H7 (cell line): Measurements from ENCODE around the gene SALL4. TPM values are rescaled to one million over a fixed set of nuclear protein-coding genes. Genes with fewer than 3 reads are reported as not detected.
"Not testable (repeated sequence)": the region's sequence is repeated elsewhere in the genome, so short reads cannot be mapped to it uniquely, and the experiment has no call there.

Experiments
- DNase-seq: peaks from one replicate; pipeline ENCODE4 v3.0.0; 2012
- H3K27me3 ChIP-seq: 2 replicates; pipeline ENCODE4 v1.6.0; 2011; ENCODE audit warnings: mild to moderate bottlenecking, low read length; ENCODE audit not compliant: control insufficient read depth, insufficient read depth
- H3K36me3 ChIP-seq: replicated peaks from 2 replicates; pipeline ENCODE4 v1.5.1; 2011; ENCODE audit warnings: low read length; ENCODE audit not compliant: control insufficient read depth, insufficient read depth
- H3K4me3 ChIP-seq: 2 replicates; pipeline ENCODE4 v1.5.1; 2011; ENCODE audit warnings: low read depth, mild to moderate bottlenecking, control low read depth, low read length, moderate library complexity; ENCODE audit not compliant: insufficient read depth
- total RNA-seq: library from RNA; depleted of rRNA; stranded (reverse); fragments of >200 nt; shearing (Covaris generic); gene quantifications from 2 replicates; pipeline ENCODE4 v1.2.3, GENCODE V29; 2014; rRNA removed

SALL4 gene
- total RNA-seq, 1 experiment from 2014 or later, result 127 TPM

DNA sequence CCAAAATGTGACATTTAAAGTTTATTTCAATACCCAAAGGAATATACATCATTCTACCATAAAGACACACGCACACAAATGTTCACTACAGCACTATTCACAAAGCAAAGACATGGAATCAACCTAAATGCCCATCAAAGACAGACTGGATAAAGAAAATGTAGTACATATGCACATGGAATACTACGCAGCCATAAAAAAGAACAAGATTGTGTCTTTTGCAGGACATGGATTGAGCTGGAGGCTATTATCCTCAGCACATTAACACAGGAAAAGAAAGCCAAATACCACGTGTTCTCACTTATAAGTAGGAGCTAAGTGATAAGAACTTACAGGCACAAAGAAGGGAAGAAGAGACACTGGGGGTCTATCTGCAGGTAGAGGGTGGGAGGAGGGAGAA is 56.5 kb downstream of the SALL4 start:
- Histone ChIP-seq H3K36me3 (no peaks in the 10 kb centered on the region), H3K4me3 (no peak overlapping the region), H3K27me3 (no peaks in the 10 kb centered on the region)
- DNase-seq, result no peak

DNA sequence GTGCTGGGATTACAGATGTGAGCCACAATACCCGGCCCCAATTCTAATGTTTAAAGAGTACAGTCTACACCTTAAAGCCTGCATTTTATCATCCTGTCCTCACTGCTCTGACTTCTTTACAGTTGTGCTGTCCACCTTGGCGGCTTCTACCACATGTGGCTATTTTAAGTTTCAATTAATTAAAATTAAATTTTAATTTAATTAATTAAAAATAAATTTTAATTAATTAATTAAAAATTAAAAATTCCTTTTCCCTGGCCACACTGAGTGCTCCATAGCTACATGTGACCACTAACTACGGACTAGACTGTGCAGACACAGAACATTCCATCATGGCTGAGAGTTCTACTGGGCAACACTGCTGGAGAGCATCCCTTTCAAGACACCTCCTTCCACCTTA is 61.5 kb downstream of the SALL4 start:
- H3K4me3 ChIP-seq, result no peak overlapping the region
- no peak for DNase-seq
- H3K36me3 ChIP-seq, result no peaks in the 10 kb centered on the region
- no peaks in the 10 kb centered on the region for H3K27me3 ChIP-seq

DNA sequence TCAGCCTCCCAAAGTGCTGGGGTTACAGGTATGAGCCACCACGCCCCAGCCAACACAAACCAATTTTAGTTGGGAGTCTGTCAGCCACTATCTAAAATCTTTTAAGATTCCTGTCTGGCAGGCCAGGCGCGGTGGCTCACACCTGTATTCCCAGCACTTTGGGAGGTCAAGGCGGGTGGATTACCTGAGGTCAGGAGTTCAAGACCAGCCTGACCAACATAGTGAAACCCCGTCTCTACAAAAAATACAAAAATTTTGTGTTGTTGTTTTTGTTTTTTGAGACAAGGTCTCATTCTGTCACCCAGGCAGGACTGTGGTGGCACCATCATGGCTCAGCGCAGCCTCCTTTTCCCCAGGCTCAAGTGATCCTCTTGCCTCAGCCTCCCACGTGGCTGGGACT is 62.0 kb downstream of the SALL4 start:
- H3K36me3 ChIP-seq, DNase-seq, H3K27me3 ChIP-seq, H3K4me3 ChIP-seq: not testable (repeated sequence)

DNA sequence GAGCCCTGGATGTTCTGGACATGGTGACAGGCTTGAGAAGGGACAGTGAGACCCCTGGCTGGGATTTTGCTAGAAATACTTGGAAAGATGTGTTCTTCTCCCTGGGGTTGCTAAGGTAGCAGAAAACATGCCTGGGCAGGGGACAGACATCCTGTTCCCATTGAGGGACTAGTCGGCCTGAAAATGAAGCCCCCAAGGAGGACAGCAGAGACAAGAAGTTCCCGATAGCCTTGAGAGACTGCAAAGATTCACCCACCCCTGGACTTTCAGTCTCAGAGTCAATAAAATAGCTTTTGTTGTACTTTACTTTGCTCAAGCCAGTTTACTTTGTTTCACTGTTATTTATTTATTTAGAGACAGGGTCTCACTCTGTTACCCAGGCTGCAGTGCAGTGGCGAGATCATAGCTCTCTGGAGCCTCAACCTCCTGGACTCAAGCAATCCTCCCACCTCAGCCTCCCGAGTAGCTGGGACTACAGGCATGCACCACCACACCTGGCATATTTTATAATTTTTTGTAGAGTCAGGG is 62.5 kb downstream of the SALL4 start:
- Histone ChIP-seq H3K27me3 (no peaks in the 10 kb centered on the region), H3K36me3 (no peaks in the 10 kb centered on the region), H3K4me3 (no peak overlapping the region)
- DNase-seq, result no peak

DNA sequence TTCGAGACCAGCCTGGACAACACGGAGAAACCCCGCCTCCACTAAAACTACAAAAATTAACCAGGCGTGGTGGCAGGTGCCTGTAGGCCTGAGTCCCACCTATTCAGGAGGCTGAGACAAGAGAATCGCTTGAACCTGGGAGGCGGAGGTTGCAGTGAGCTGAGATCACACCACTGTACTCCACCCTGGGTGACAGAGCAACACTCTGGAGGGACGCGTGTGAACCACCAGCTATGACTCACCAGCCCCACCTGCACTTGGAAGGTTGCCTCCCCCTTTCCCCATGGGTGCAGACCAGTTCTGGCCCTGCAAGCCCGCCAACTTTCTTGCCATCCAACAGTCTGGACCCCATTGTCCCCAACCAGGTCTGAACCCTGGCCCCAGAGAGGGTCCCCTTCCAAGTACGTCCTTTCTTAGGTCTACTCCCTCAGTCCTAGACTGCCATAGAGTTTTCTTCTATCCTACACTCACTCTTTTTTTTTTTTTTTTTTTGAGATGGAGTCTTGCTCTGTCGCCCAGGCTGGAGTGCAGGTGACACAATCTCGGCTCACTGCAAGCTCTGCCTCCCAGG is 63.4 kb downstream of the SALL4 start:
- no peak for DNase-seq
- Histone ChIP-seq H3K36me3 (no peaks in the 10 kb centered on the region), H3K27me3 (no peaks in the 10 kb centered on the region), H3K4me3 (no peak overlapping the region)

DNA sequence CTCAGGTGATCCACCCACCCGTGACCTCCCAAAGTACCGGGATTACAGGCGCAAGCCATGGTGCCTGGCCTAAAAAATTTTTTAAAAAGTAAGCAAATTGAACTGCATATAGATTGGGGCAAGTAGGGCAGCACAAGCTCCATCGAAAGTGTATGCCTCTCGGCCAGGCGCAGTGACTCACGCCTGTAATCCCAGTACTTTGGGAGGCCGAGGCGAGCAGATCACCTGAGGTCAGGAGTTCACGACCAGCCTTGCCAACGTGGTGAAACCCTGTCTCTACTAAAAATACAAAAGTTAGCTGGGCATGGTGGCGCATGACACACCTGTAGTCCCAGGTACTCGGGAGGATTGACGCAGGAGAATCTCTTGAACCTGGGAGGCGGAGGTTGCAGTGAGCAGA is 64.1 kb downstream of the SALL4 start:
- DNase-seq, H3K36me3 ChIP-seq, H3K4me3 ChIP-seq, H3K27me3 ChIP-seq: not testable (repeated sequence)

DNA sequence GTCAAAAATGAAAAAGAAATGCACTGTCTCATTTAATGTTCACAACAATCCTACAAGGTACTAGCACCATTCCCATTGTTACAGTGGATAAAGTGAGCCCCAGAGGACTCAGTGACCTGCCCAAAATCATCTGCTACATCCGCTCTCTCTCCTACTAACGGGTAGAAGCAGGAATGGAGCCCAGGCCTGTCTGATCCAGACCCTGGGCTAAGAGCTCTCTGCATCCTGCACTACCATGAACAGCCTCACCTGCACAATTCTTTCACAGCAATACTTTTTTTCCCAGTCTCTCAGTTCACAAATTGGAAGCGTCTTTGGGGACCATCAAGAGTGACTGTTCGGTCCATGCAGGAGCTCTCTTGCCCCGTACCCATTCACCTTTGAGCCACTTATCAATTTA is 65.4 kb downstream of the SALL4 start:
- no peak overlapping the region for H3K4me3 ChIP-seq
- DNase-seq, result no peak
- no peaks in the 10 kb centered on the region for H3K27me3 ChIP-seq
- no peaks in the 10 kb centered on the region for H3K36me3 ChIP-seq

DNA sequence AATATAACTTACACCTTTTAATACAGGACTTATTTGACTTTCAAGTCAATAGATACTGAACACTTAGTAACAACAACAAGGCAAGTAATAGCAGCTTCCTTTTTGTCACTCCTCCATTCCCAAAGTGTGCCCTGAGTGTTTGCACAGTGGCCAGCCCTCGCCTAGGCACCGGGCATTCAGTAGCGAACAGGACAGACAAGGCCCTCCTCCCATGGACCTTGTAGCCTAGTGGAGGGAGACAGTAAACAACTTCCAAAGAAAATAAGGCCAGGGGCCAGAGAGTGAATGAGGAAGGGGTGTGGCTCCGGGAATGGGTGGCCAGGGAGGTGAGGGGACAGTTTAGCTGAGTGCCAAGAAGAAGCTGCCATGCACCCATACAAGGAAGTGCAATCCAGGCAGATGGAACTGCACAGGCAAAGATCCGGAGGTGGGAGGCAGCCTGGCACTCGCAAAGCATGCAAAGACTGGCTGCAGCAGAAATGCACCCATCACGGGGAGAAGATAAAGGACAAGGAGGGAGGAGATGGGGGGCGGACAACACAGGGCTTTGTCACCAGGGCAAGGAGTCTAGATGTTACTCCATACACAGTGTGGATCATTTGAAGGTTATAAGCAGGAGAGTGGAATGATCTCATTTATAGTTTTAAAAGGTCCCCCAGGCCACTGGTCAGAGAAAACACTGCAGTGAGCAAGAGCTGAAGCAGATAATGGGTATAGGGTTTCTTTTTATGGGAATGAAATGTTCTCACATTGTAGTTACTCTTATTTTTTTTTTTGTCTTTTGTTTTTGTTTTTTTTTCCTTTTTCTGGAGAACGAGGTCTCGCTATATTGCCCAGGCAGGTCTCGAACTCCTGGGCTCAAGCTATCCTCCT is 66.4 kb downstream of the SALL4 start:
- H3K4me3 ChIP-seq, result no peak overlapping the region
- no peaks in the 10 kb centered on the region for H3K27me3 ChIP-seq
- H3K36me3 ChIP-seq, result no peaks in the 10 kb centered on the region
- DNase-seq, result no peak

DNA sequence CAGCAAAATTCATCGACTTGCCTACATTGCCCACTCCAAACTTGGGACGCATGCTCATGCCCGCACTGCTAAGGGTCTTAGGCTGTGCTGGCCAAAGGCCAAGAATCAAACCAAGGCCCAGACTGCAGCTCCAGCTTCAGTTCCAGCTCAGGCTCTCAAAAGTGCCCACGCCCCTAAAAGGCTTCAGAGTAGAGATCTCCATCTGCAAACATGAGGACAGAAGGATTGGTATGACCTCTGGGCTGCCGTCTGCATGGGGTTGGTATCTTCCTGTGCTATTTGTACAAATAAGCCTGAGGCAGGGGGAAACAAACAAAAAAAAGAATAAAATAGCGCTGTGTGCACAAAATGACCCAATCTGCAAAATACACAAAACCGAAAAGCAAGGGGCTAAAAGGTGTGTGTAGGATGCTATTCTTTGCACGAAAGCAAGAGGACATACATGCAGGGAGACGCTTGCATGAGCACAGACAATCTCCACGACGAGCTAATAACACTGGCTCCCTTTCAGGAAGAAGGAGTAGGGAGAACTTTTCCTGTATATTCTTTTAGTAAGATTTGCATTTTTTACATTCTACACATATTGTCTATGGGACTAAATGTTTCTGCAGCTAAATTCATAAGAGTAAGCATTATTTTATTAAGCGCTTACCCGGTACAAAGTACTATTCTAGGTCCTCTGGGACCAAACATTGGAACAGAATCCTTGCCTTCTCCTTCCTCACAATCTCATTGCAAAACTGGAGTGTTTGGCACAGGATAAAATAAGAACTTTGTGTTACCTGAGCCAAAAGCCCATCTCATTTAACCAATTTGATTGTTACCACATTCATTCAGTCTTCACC is 67.2 kb downstream of the SALL4 start:
- DNase-seq, result no peak
- Histone ChIP-seq H3K27me3 (no peaks in the 10 kb centered on the region), H3K4me3 (no peak overlapping the region), H3K36me3 (no peaks in the 10 kb centered on the region)

DNA sequence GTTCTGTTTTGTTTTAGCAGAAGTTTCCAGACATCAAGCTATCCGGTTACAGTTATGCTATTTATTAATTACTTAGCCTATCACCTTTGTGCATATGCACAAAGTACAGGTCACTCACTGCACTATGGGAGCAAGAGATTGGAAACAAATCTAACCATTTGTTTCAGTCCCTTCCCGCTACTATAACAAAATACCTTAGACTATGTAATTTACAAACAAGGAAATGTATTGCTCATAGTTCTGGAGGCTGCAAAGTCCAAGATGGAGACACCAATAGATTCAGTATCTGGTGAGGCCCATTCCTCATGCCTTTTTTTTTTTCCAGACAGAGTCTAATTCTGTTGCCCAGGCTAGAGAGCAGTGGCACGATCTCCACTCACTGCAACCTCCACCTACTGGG is 69.3 kb downstream of the SALL4 start:
- no peaks in the 10 kb centered on the region for H3K36me3 ChIP-seq
- no peaks in the 10 kb centered on the region for H3K27me3 ChIP-seq
- DNase-seq, result no peak
- H3K4me3 ChIP-seq, result no peak overlapping the region

Other genes starting within 250 kb of the SALL4 start
- 1.6 and 2.1 TPM in 2 replicates for gene ATP9A, start 34.1 kb downstream of the SALL4 start, total RNA-seq